ENCODE results near the gene MARS1. TPM values are rescaled to one million over a fixed set of nuclear protein-coding genes. Genes with fewer than 3 reads are reported as not detected.

Gene MARS1
- total RNA-seq, 2 experiments from 2014 or later = 203 to 204 TPM

DNA sequence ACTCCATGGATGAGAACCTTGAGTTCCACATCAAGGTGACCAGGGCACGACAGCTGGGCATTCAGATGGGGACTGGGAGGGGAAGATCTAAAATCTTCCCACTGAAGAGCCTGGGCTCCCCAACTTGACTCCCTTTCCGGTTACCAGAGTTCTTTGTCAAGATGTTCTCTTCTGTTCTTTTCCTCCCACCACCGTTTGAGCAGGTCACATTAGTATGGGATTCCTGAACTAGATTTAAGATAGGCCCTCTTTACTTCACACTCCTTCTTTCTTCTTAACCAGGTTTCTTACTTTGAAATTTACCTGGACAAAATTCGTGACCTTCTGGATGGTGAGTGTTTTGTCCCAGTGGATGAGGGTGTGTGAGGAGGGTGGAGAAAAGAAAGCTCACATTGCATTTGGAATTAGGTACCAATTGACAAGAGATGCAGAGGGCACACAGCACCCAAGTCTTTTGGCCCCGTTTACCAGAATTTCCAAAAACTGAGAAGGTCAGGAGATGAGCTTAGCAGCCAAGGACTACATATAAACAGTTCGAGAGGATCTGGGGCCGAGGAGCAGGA lies 76.4 kb downstream of the MARS1 start:
- no peak for DNase-seq
- H3K4me1 ChIP-seq (ENCODE audit: insufficient read depth, low read length) = no peaks in the 10 kb centered on the region
- peaks cover 2% of the 10 kb centered on the region for H3K36me3 Mint-ChIP-seq (ENCODE audit: low read depth)
- H3K27ac ChIP-seq (ENCODE audit: low read depth in 1 of 2, low read length in 2 of 2) = no peak overlapping the region
- CTCF ChIA-PET = no interaction called here
- TF ChIP-seq, protein P1, sequence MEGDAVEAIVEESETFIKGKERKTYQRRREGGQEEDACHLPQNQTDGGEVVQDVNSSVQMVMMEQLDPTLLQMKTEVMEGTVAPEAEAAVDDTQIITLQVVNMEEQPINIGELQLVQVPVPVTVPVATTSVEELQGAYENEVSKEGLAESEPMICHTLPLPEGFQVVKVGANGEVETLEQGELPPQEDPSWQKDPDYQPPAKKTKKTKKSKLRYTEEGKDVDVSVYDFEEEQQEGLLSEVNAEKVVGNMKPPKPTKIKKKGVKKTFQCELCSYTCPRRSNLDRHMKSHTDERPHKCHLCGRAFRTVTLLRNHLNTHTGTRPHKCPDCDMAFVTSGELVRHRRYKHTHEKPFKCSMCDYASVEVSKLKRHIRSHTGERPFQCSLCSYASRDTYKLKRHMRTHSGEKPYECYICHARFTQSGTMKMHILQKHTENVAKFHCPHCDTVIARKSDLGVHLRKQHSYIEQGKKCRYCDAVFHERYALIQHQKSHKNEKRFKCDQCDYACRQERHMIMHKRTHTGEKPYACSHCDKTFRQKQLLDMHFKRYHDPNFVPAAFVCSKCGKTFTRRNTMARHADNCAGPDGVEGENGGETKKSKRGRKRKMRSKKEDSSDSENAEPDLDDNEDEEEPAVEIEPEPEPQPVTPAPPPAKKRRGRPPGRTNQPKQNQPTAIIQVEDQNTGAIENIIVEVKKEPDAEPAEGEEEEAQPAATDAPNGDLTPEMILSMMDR (IDR thresholded peaks at IDR 0.05) = no peak
- POLR2A ChIA-PET = no interaction called here
- no peaks in the 10 kb centered on the region for H3K9me3 ChIP-seq (ENCODE audit: control insufficient read depth in 1 of 2, insufficient read depth in 1 of 2, low read length in 2 of 2)
- H3K36me3 ChIP-seq (ENCODE audit: insufficient read depth, low read length) = no peaks in the 10 kb centered on the region
- H3K27me3 Mint-ChIP-seq = peaks cover 11% of the 10 kb centered on the region
- ATAC-seq (ENCODE audit: poor library complexity) = no peak
- H3K9me3 Mint-ChIP-seq = no peaks in the 10 kb centered on the region
- no peaks in the 10 kb centered on the region for H3K27me3 ChIP-seq (ENCODE audit: control insufficient read depth in 1 of 2, insufficient read depth in 2 of 2, low read length in 2 of 2)
- no peak overlapping the region for H3K4me3 Mint-ChIP-seq
- H3K4me3 ChIP-seq (ENCODE audit: low read length) = no peak overlapping the region
- intact Hi-C loops (cut with DNase I, micrococcal nuclease) = no loop called here
- no peak overlapping the region for H3K27ac Mint-ChIP-seq
- H3K4me1 Mint-ChIP-seq (ENCODE audit: low read depth) = no peaks in the 10 kb centered on the region

Small RNA genes within 50 kb of the gene (microRNA-seq; reads per million reads assigned to microRNA genes)
- gene MIR616 (ENCODE audit: borderline microRNAs expressed, borderline replicate concordance) = not detected
- not detected for gene MIR6758 (ENCODE audit: borderline microRNAs expressed, borderline replicate concordance)

Other genes with a start within 250 kb of the MARS1 start
- 1 to 10 TPM; 2.0 to 3.0 TPM for gene STAC3, start 236.9 kb upstream of the MARS1 start, total RNA-seq
- 100 to 1,000 TPM; 106 to 115 TPM for gene R3HDM2, start 57.0 kb upstream of the MARS1 start, total RNA-seq
- under 1 TPM; 0.20 to 0.33 TPM for gene INHBC, start 53.3 kb upstream of the MARS1 start, total RNA-seq
- gene INHBE, start 32.8 kb upstream of the MARS1 start, total RNA-seq = not detected
- under 1 TPM; 0.31 to 0.85 TPM for gene GLI1, start 28.3 kb upstream of the MARS1 start, total RNA-seq
- 100 to 1,000 TPM; 354 to 370 TPM for gene ARHGAP9, start 8.2 kb upstream of the MARS1 start, total RNA-seq
- gene DDIT3, start 32.4 kb downstream of the MARS1 start, total RNA-seq = 100 to 1,000 TPM; 145 TPM
- gene MBD6, start 34.8 kb downstream of the MARS1 start, total RNA-seq = 10 to 100 TPM; 72.4 to 74.7 TPM
- gene DCTN2, start 59.1 kb downstream of the MARS1 start, total RNA-seq = 10 to 100 TPM; 39.6 TPM
- gene KIF5A, start 62.0 kb downstream of the MARS1 start, total RNA-seq = under 1 TPM; 0.39 to 0.47 TPM
- 10 to 100 TPM; 15.1 to 17.3 TPM for gene PIP4K2C, start 103.1 kb downstream of the MARS1 start, total RNA-seq
- gene DTX3, start 116.8 kb downstream of the MARS1 start, total RNA-seq = 10 to 100 TPM; 28.6 to 29.4 TPM
- gene ARHGEF25, start 123.4 kb downstream of the MARS1 start, total RNA-seq = under 1 TPM; 0.25 to 0.27 TPM
- gene B4GALNT1, start 145.1 kb downstream of the MARS1 start, total RNA-seq = not detected
- 100 to 1,000 TPM; 108 to 112 TPM for gene OS9, start 206.1 kb downstream of the MARS1 start, total RNA-seq